H4 (cell line): ENCODE results near the gene TTL. TPM values are rescaled to one million over a fixed set of nuclear protein-coding genes. Genes with fewer than 3 reads are reported as not detected.

ENCODE experiments used
- DNase-seq: peaks from one replicate; pipeline ENCODE4 v3.0.0-alpha.2; 2015; ENCODE audit warnings: low spot score
- total RNA-seq: library from RNA; depleted of rRNA; stranded (reverse); fragments of >200 nt; shearing (Covaris generic); gene quantifications from 2 replicates; pipeline ENCODE4 v1.2.3, GENCODE V29; 2014; rRNA removed

Gene TTL
- total RNA-seq, 1 experiment from 2014 or later, result 32.9 TPM

- peak; percentile 42 for DNase-seq
Observed at GRCh38 chr2:112583497-112584133, 101.7 kb downstream of the TTL start.

- peak; percentile 98 for DNase-seq
Observed at GRCh38 chr2:112584134-112584890, 102.4 kb downstream of the TTL start, which contains the start of gene CHCHD5. Gene CHCHD5, plus strand, starts transcription at chr2:112584609. Its CDS starts 39 bp downstream, at chr2:112584648.

GRCh38 chr2:112584891-112585250, 102.9 kb downstream of the TTL start:
- no peak for DNase-seq

GRCh38 chr2:112585400-112585799, 103.4 kb downstream of the TTL start:
- DNase-seq, result no peak

GRCh38 chr2:112585873-112586464, 104.0 kb downstream of the TTL start:
- DNase-seq, result no peak

- DNase-seq, result no peak
Observed at GRCh38 chr2:112588611-112589045, 106.7 kb downstream of the TTL start.

Other genes starting within 250 kb of the TTL start
- 5.6 and 8.5 TPM in 2 replicates for gene ZC3H8, start 227.1 kb upstream of the TTL start, total RNA-seq
- gene ZC3H6, start 206.6 kb upstream of the TTL start, total RNA-seq, result 0.92 and 5.0 TPM in 2 replicates
- 1.5 and 2.0 TPM in 2 replicates for gene RGPD8, start 48.5 kb upstream of the TTL start, total RNA-seq
- 29.3 and 31.6 TPM in 2 replicates for gene POLR1B, start 60.3 kb downstream of the TTL start, total RNA-seq
- gene CHCHD5, start 102.5 kb downstream of the TTL start, total RNA-seq, result 23.6 and 38.6 TPM in 2 replicates
- gene SLC20A1, start 163.8 kb downstream of the TTL start, total RNA-seq, result 54.2 and 57.2 TPM in 2 replicates
- not detected in 2 replicates for gene NT5DC4, start 238.9 kb downstream of the TTL start, total RNA-seq